ENCODE measurements around the gene AKR1C8.

DNA sequence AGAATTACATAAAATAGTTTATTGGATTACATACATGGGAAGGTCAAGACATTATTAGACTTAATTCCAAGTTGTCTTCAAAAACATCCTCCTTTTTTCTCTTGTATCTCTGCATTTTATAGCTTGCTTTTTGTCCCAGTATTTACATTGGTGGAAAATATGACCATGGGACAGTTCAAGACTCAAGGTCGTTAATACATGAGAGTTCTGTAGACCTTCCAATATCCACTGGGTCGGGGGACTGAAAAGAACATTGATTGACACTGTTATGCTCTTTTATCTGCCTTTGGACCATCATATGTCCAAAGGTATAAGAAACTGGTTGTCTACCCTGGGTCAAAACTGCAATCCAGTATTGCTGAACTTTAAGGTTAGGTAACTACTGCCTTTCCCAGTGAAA lies 48.4 kb upstream of the AKR1C8 start:
- TF ChIP-seq POLR2A (IDR thresholded peaks at IDR 0.05) = no peak
- TF ChIP-seq, protein P1, sequence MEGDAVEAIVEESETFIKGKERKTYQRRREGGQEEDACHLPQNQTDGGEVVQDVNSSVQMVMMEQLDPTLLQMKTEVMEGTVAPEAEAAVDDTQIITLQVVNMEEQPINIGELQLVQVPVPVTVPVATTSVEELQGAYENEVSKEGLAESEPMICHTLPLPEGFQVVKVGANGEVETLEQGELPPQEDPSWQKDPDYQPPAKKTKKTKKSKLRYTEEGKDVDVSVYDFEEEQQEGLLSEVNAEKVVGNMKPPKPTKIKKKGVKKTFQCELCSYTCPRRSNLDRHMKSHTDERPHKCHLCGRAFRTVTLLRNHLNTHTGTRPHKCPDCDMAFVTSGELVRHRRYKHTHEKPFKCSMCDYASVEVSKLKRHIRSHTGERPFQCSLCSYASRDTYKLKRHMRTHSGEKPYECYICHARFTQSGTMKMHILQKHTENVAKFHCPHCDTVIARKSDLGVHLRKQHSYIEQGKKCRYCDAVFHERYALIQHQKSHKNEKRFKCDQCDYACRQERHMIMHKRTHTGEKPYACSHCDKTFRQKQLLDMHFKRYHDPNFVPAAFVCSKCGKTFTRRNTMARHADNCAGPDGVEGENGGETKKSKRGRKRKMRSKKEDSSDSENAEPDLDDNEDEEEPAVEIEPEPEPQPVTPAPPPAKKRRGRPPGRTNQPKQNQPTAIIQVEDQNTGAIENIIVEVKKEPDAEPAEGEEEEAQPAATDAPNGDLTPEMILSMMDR (IDR thresholded peaks at IDR 0.05) = no peak

All from prostate gland (tissue), 2 donors.